Bronchial epithelial cell (primary cell): ENCODE results near the gene CNTF. TPM values are rescaled to one million over a fixed set of nuclear protein-coding genes. Genes with fewer than 3 reads are reported as not detected.

Experiments
- DNase-seq: peaks from one replicate; pipeline ENCODE4 v3.0.0-alpha.2; 2010; ENCODE audit warnings: low read depth
- FAIRE-seq: peaks from 2 replicates; lab custom pipeline; 2011; peaks lifted over from hg19 to GRCh38; lab: Jason Lieb, UNC
- H3K27me3 ChIP-seq: 2 replicates; pipeline ENCODE4 v1.5.1; 2011; ENCODE audit warnings: low read length; ENCODE audit not compliant: control insufficient read depth, insufficient read depth
- H3K36me3 ChIP-seq: 2 replicates; pipeline ENCODE4 v1.5.1; 2011; ENCODE audit warnings: low read length; ENCODE audit not compliant: control insufficient read depth, insufficient read depth
- H3K4me3 ChIP-seq: 2 replicates; pipeline ENCODE4 v1.5.1; 2011; ENCODE audit warnings: mild to moderate bottlenecking, low read depth, low read length, control low read depth
- total RNA-seq: library from RNA; depleted of rRNA; stranded (reverse); fragments of >200 nt; gene quantifications from 2 replicates; pipeline ENCODE4 v1.2.1, GENCODE V29; 2014
- TF ChIP-seq, protein P1 (sequence below): IDR thresholded peaks from 2 replicates; pipeline ENCODE4 v1.5.1; 2011; ENCODE audit warnings: mild to moderate bottlenecking, moderate library complexity, low read length, control low read depth, inconsistent platforms; ENCODE audit not compliant: insufficient read depth, severe bottlenecking

The CNTF gene
- total RNA-seq, 1 donor from 2014 or later: 2.4 TPM

DNA sequence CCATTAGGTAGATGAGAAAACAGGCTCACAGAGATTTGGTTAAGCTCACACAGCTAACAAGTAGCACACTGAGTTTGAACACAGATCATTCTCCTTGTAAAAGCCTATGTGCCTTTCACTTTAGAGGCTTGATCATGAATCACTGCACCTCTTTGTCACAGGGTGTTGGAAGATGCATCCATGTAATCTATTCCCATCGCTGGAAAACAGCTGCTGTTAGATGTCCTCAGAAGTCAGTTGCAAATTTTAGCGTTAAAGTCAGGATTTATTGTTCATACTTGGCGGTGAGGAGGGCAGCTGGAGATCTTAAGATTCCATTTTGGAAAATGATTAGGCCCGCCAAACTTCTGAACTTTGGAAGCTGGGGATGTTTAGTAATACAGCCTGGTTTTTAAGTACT is 2.6 kb downstream of the CNTF start:
- TF ChIP-seq, protein P1, sequence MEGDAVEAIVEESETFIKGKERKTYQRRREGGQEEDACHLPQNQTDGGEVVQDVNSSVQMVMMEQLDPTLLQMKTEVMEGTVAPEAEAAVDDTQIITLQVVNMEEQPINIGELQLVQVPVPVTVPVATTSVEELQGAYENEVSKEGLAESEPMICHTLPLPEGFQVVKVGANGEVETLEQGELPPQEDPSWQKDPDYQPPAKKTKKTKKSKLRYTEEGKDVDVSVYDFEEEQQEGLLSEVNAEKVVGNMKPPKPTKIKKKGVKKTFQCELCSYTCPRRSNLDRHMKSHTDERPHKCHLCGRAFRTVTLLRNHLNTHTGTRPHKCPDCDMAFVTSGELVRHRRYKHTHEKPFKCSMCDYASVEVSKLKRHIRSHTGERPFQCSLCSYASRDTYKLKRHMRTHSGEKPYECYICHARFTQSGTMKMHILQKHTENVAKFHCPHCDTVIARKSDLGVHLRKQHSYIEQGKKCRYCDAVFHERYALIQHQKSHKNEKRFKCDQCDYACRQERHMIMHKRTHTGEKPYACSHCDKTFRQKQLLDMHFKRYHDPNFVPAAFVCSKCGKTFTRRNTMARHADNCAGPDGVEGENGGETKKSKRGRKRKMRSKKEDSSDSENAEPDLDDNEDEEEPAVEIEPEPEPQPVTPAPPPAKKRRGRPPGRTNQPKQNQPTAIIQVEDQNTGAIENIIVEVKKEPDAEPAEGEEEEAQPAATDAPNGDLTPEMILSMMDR: no peak
- FAIRE-seq: no peak
- no peak overlapping the region for H3K4me3 ChIP-seq
- no peak for DNase-seq
- H3K36me3 ChIP-seq: peaks cover 10% of the 10 kb centered on the region
- no peaks in the 10 kb centered on the region for H3K27me3 ChIP-seq

DNA sequence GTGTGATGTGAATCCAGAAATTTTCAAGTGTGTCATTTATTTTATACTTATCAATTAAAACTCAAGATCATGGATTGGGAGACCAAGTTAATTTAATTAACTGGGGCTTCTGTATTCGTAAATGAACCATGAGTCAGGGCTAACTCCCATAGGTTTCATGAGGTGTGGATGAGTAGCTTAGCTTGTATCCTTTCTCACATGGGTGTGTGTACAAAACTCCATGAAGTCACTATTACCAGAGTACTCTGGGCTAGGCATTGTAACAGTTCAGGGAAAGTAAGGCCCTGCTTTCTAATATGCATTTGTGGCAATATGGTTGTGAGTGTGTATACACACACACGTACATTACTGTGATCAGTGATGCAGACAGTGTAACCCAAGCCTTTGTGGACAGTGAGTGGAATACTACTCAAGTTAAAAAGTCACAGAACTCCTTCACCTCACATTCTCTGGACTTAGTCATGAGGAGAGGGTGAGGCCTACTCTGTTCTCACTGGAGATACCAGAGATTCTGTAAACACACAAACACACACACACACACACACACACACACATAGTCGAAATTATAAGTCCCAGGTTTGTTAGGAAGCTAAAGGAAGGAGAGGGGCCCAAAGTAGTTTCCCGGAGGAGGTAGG is 3.5 kb downstream of the CNTF start:
- no peaks in the 10 kb centered on the region for H3K27me3 ChIP-seq
- TF ChIP-seq, protein P1: no peak
- DNase-seq: peak; percentile 51
- peak; percentile 7 for FAIRE-seq
- H3K4me3 ChIP-seq: no peak overlapping the region
- peaks cover 10% of the 10 kb centered on the region for H3K36me3 ChIP-seq

DNA sequence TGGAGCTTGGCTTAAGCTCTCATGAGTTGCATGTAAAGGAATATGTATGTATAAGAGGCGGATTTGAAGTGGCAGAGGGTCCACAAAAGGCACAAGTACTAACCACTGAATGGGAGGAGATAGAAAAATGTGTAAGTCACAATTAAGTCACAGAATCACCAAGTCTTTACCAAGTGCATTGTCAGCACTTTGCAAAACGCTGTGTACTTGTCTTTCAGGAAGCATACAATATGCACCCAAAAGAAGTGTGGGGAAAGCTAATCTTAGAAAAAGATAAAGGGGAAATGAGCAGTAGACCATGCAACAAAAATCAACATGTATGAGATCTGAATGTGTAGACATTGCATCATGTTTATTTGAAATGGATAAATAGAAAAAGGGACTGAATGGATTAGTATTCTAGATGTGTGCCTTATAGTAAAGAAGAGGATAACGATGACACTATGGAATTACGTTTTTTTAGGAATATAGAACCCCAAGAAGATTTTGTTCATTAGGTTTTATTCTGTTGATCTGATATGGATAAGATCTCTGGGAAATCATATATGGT is 4.5 kb downstream of the CNTF start:
- Histone ChIP-seq H3K27me3 (no peaks in the 10 kb centered on the region), H3K4me3 (no peak overlapping the region), H3K36me3 (peaks cover 10% of the 10 kb centered on the region)
- TF ChIP-seq, protein P1: no peak
- FAIRE-seq: no peak
- no peak for DNase-seq

DNA sequence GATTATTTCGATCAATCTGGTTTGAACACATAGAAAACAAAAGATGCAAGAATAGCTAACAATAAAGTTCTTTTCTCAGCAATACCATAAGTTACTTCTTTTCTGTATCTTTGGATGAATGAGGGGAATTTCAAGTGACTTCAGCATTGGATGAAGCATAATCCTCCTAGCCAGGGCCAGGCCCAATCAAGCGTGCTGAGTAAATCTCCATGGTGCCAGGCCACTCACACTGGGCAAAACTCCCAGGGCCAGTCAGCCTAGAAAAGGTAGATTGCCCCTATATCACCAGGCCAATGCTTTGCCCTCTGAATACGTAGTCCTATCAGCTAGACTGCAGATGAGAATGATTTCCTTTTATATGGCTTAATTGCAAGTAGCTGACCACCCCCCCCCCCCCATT is 6.0 kb downstream of the CNTF start:
- TF ChIP-seq, protein P1: no peak
- Histone ChIP-seq H3K36me3 (peaks cover 6% of the 10 kb centered on the region), H3K27me3 (no peaks in the 10 kb centered on the region), H3K4me3 (no peak overlapping the region)
- DNase-seq (no peak), FAIRE-seq (no peak)

DNA sequence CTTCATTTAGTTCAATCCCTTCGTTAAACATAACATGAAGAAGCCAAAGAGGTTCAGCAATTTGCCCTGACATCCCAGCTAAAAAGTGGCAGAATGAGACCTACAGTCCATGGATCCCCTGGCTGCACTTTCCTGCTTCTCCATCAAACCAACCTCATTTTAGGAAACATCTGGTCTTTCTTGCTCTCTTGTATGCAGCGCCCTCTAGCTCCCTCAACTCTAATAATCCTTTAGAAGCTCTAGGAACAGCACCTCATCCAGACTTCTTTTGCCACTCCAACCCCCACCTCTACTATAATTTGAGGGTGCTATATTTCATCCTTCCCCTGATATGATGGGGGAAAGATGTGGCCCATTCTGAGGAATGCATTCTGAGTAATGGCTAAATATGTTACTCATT is 7.4 kb downstream of the CNTF start:
- TF ChIP-seq, protein P1: peak; percentile 67
- DNase-seq (peak; percentile 38), FAIRE-seq (peak; percentile 70)
- Histone ChIP-seq H3K27me3 (no peaks in the 10 kb centered on the region), H3K36me3 (peaks cover 1% of the 10 kb centered on the region), H3K4me3 (no peak overlapping the region)
